ENCODE measurements around the gene DOC2B.

- TF ChIP-seq SP2 (IDR thresholded peaks at IDR 0.05; ENCODE audit: extremely low read depth, low read depth, low read length, poor library complexity, severe bottlenecking) (no peak), YBX1 (IDR thresholded peaks at IDR 0.05) (no peak), FUS (optimal IDR thresholded peaks at IDR 0.05; ENCODE audit: low read depth, low read length) (no peak), TCF7L2 (IDR thresholded peaks at IDR 0.05; ENCODE audit: low read depth, low read length) (no peak), EP300 (IDR thresholded peaks at IDR 0.05; ENCODE audit: low read length) (no peak), TBP (optimal IDR thresholded peaks at IDR 0.05; ENCODE audit: low read depth, low read length) (no peak), CBX5 (IDR thresholded peaks at IDR 0.05; ENCODE audit: borderline replicate concordance, low read depth) (no peak), NR2C2 (CRISPR knock-in tag; IDR thresholded peaks at IDR 0.05) (no peak), NR2C2 (tag; IDR thresholded peaks at IDR 0.05) (no peak), CTCF (IDR thresholded peaks at IDR 0.05 in 2 of 3, conservative IDR thresholded peaks at IDR 0.05 in 1 of 3; ENCODE audit: insufficient read depth in 2 of 3, low read depth in 1 of 3, low read length in 3 of 3) (no peak), RAD21 (CRISPR knock-in tag; conservative IDR thresholded peaks at IDR 0.05 in 1 of 2, IDR thresholded peaks at IDR 0.05 in 1 of 2) (no peak), FOXM1 (IDR thresholded peaks at IDR 0.05; ENCODE audit: low read depth) (no peak), FOXM1 (CRISPR knock-in tag; IDR thresholded peaks at IDR 0.05; ENCODE audit: low read depth) (no peak), BMI1 (IDR thresholded peaks at IDR 0.05; ENCODE audit: low read length) (no peak), TAF1 (IDR thresholded peaks at IDR 0.05; ENCODE audit: control insufficient read depth, extremely low read depth, insufficient read depth, low read length, severe bottlenecking) (no peak)
Observed at GRCh38 chr17:205148-205669, 23.8 kb upstream of the DOC2B start.
